Activated T-cell treated with anti-CD3 and anti-CD28 coated beads, Interleukin-2, amount 50 U/mL, for 24 hours (primary cell): ENCODE measurements around the gene PRICKLE1.

Experiments used
- DNase-seq: peaks from one replicate; pipeline ENCODE4 v3.0.0-alpha.2; 2020
- H3K27ac Mint-ChIP-seq: 2 replicates; pipeline ENCODE4 v1.8.0; 2020; ENCODE audit warnings: mild to moderate bottlenecking, mixed read lengths
- H3K27me3 Mint-ChIP-seq: 2 replicates; pipeline ENCODE4 v1.8.0; 2020; ENCODE audit warnings: mixed read lengths
- H3K36me3 Mint-ChIP-seq: 2 replicates; pipeline ENCODE4 v1.8.0; 2020; ENCODE audit warnings: low read depth, mixed read lengths
- H3K4me1 Mint-ChIP-seq: 2 replicates; pipeline ENCODE4 v1.8.0; 2020; ENCODE audit warnings: low read depth, mixed read lengths
- H3K4me3 Mint-ChIP-seq: 2 replicates; pipeline ENCODE4 v1.8.0; 2020; ENCODE audit warnings: mild to moderate bottlenecking, moderate library complexity, mixed read lengths
- H3K9me3 Mint-ChIP-seq: 2 replicates; pipeline ENCODE4 v1.8.0; 2020; ENCODE audit warnings: mixed read lengths

Gene PRICKLE1

GRCh38 chr12:42607584-42608058 is 18.1 kb upstream of the PRICKLE1 start:
- Mint-ChIP-seq H3K9me3 (no peaks in the 10 kb centered on the region), H3K4me3 (no peak overlapping the region), H3K4me1 (no peaks in the 10 kb centered on the region), H3K36me3 (no peaks in the 10 kb centered on the region), H3K27ac (no peak overlapping the region), H3K27me3 (peaks cover 6% of the 10 kb centered on the region)
- DNase-seq = no peak

DNA sequence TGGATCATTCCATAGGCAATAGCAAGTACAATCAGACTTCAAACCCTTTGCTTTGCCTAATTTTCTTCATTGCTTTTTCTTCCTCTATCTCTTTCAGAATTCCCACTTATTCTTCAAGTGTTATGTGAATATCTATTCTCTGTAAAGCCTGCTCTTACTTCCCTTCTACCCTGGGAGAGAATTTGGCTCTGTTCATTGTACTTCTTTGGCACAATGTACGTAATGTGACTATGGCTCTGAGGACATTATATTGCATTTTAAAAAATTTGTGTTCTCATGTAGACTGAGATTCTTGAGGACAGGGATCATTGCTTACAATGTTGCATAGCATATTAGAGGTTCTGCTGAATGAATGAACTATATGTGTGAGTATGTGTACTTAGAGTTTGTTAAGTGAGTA is 16.9 kb upstream of the PRICKLE1 start:
- Mint-ChIP-seq H3K27ac (no peak overlapping the region), H3K36me3 (no peaks in the 10 kb centered on the region), H3K27me3 (peaks cover 6% of the 10 kb centered on the region), H3K4me1 (no peaks in the 10 kb centered on the region), H3K4me3 (no peak overlapping the region), H3K9me3 (no peaks in the 10 kb centered on the region)
- no peak for DNase-seq

GRCh38 chr12:42605685-42606084 is 16.1 kb upstream of the PRICKLE1 start:
- no peaks in the 10 kb centered on the region for H3K9me3 Mint-ChIP-seq
- H3K4me1 Mint-ChIP-seq = no peaks in the 10 kb centered on the region
- H3K36me3 Mint-ChIP-seq = no peaks in the 10 kb centered on the region
- H3K27ac Mint-ChIP-seq = no peak overlapping the region
- H3K27me3 Mint-ChIP-seq = peaks cover 10% of the 10 kb centered on the region
- no peak overlapping the region for H3K4me3 Mint-ChIP-seq
- DNase-seq = no peak

GRCh38 chr12:42603246-42603990 is 13.9 kb upstream of the PRICKLE1 start:
- no peak overlapping the region for H3K4me3 Mint-ChIP-seq
- no peaks in the 10 kb centered on the region for H3K9me3 Mint-ChIP-seq

DNA sequence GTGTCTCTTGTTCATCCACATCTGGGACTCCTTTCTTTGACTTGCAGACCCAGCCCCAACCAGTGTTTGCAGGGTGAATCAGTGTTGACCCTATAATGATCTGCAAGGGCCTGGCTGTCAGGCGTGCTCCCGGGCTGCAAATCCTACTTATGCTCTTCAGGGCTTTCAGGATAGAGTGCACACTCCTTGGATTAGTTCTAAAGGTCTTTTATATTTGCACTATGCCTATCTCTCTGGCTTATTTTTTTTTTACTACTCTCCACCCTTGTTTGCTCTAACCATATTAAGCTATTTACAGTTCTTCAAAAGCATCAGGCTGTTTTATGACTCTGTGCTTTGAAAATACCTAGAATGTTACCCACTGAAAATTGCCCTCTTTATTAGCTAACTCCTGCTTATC is 4.3 kb upstream of the PRICKLE1 start:
- H3K9me3 Mint-ChIP-seq = no peaks in the 10 kb centered on the region
- H3K4me1 Mint-ChIP-seq = peaks cover 12% of the 10 kb centered on the region
- H3K36me3 Mint-ChIP-seq = no peaks in the 10 kb centered on the region
- H3K4me3 Mint-ChIP-seq = no peak overlapping the region
- no peak overlapping the region for H3K27ac Mint-ChIP-seq
- H3K27me3 Mint-ChIP-seq = peaks cover 71% of the 10 kb centered on the region
- no peak for DNase-seq

More at GRCh38 chr12:42603246-42603990, 13.9 kb upstream of the PRICKLE1 start:
- DNase-seq = no peak
- Mint-ChIP-seq H3K36me3 (no peaks in the 10 kb centered on the region), H3K27ac (no peak overlapping the region), H3K4me1 (no peaks in the 10 kb centered on the region), H3K27me3 (peaks cover 6% of the 10 kb centered on the region)

DNA sequence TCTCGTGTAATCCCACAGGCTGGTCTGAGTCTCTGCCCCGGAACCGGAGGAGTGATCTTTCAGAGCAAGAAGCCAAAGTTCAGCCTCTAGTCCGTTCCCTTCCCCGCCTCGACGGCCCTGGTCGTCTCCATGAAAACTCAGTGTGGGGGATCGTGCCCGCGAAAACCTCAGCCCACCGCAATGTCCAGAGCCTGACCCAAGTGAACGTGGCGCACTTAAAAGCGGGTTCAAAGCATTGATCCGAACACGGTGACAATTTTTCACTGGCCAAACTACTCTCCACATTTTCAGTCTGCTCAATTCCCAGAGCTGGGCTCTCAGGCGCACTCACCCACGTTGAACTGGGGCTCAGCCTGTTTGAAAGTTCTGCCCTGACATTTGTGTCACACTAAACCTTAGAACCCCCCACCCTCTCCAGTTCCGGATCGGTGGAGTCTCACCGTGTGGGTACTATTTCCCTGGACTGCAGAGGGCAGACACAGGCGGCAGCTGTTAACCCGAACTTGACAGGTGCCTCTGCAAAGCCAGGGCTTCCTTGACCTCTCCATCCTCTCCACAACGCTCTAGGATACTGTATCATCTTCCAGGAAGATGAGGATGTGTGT is 886 bp upstream of the PRICKLE1 start:
- Mint-ChIP-seq H3K27ac (no peak overlapping the region), H3K9me3 (no peaks in the 10 kb centered on the region), H3K4me3 (peak overlapping the region; percentile 69), H3K36me3 (no peaks in the 10 kb centered on the region), H3K27me3 (peaks cover 79% of the 10 kb centered on the region), H3K4me1 (peaks cover 16% of the 10 kb centered on the region)
- peak; percentile 32 for DNase-seq

GRCh38 chr12:42588524-42589464 is 752 bp downstream of the PRICKLE1 start:
- Mint-ChIP-seq H3K36me3 (no peaks in the 10 kb centered on the region), H3K9me3 (no peaks in the 10 kb centered on the region), H3K4me3 (peak overlapping the region; percentile 67), H3K27me3 (peaks cover 72% of the 10 kb centered on the region), H3K27ac (no peak overlapping the region), H3K4me1 (peaks cover 16% of the 10 kb centered on the region)
- peak; percentile 31 for DNase-seq

DNA sequence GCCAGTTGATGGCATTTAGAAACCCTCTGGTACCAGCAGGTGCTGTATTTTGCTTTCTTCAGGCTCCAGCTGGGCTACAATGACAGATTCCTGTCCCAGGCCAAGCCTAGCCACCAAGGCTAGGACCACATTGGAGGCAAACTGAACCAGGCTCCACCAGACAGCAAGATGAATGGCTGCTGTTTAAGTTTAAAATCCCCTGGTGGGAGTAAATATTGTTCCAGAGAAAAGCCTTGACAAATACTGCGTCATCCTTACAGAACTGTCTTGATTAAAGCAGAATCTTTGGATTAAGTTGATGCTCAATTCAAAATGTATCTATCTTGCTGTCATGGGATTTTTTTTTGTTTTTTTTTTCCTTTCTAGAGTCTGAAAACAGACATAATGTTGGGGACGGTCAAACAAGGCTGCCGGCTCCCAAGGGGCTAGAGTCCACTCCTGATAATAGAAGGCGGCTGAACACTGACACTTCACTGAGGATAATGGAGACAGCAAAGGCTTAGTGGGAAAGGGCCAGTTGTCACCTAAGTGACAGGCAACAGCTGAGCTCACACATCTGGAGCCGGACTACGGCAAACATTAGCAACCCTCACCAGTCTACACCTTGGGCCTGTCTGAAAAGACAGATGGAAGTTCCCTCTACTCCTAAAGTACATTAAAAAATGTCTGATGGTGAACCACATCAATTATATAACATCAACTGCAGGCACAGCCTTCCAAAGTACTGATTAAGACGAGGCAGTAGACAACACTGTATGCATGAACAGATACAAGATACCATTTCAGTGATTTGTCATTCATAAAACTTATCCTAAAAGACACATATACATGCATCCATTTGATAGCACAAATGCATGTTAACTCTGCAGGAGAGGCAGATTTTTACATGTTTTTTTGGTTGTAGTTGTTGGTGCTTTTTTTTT is 1.7 kb downstream of the PRICKLE1 start:
- Mint-ChIP-seq H3K36me3 (no peaks in the 10 kb centered on the region), H3K27ac (no peak overlapping the region), H3K9me3 (no peaks in the 10 kb centered on the region), H3K4me1 (peaks cover 16% of the 10 kb centered on the region), H3K4me3 (no peak overlapping the region), H3K27me3 (peaks cover 70% of the 10 kb centered on the region)
- no peak for DNase-seq

- Mint-ChIP-seq H3K27me3 (peaks cover 55% of the 10 kb centered on the region), H3K9me3 (no peaks in the 10 kb centered on the region), H3K4me1 (peaks cover 16% of the 10 kb centered on the region), H3K36me3 (no peaks in the 10 kb centered on the region), H3K4me3 (no peak overlapping the region), H3K27ac (no peak overlapping the region)
- DNase-seq = no peak
Observed at GRCh38 chr12:42586268-42586667, 3.3 kb downstream of the PRICKLE1 start.

- H3K9me3 Mint-ChIP-seq = no peaks in the 10 kb centered on the region
- H3K4me1 Mint-ChIP-seq = peaks cover 15% of the 10 kb centered on the region
- no peaks in the 10 kb centered on the region for H3K36me3 Mint-ChIP-seq
- no peak for DNase-seq
- H3K4me3 Mint-ChIP-seq = no peak overlapping the region
- no peak overlapping the region for H3K27ac Mint-ChIP-seq
- peaks cover 52% of the 10 kb centered on the region for H3K27me3 Mint-ChIP-seq
Observed at GRCh38 chr12:42585841-42586216, 3.7 kb downstream of the PRICKLE1 start.

- Mint-ChIP-seq H3K36me3 (no peaks in the 10 kb centered on the region), H3K27ac (no peak overlapping the region), H3K4me1 (peaks cover 10% of the 10 kb centered on the region), H3K4me3 (no peak overlapping the region), H3K9me3 (no peaks in the 10 kb centered on the region), H3K27me3 (peaks cover 50% of the 10 kb centered on the region)
- DNase-seq = no peak
Observed at GRCh38 chr12:42585154-42585840, 4.2 kb downstream of the PRICKLE1 start.

DNA sequence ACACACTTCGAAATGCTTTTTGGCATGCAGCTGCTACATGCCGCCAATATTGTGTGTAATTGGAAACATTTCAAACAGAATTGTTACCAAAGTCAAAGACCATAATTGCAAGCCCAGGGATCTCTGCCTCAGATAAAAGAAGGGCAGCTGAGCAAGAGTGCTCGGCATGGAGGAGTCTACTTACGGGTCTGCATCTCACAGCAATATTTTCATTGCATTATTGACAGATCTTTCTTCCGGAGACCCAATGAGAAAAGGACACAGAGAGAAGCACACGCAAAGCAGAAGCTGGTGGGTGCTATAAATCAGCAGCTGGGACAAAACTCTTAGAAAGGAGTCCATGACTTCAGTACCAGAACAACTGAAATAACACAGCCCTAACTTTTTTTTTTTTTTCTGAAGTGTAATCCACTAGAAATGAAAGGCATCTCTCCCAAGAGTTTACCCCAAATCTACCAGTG is 4.9 kb downstream of the PRICKLE1 start:
- Mint-ChIP-seq H3K4me1 (peaks cover 7% of the 10 kb centered on the region), H3K27me3 (peaks cover 47% of the 10 kb centered on the region), H3K9me3 (no peaks in the 10 kb centered on the region), H3K36me3 (no peaks in the 10 kb centered on the region), H3K4me3 (no peak overlapping the region), H3K27ac (no peak overlapping the region)
- DNase-seq = no peak

DNA sequence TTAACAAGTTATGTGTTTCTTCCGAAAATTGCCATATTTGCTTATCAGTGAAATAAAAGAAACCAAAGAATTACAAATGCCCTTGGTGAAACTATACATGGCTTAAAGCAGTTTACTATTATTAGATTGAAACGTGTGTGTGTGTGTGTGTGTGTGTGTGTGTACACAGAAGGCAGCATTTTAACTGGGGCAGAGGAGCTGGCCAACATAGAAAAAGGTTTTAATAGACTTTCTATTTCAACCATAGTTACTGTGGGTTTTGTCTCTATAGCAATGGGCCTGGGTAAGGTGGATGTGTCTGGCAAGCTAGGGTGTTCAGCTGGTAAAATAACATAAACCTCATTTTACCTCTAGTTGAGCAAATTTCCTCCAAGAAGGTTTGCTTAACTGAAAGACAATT is 6.5 kb downstream of the PRICKLE1 start:
- DNase-seq = no peak
- peaks cover 42% of the 10 kb centered on the region for H3K27me3 Mint-ChIP-seq
- H3K36me3 Mint-ChIP-seq = no peaks in the 10 kb centered on the region
- H3K4me1 Mint-ChIP-seq = no peaks in the 10 kb centered on the region
- no peaks in the 10 kb centered on the region for H3K9me3 Mint-ChIP-seq
- no peak overlapping the region for H3K4me3 Mint-ChIP-seq
- no peak overlapping the region for H3K27ac Mint-ChIP-seq
